B cell (primary cell): ENCODE measurements around the gene HNRNPH1. TPM values are rescaled to one million over a fixed set of nuclear protein-coding genes. Genes with fewer than 3 reads are reported as not detected.
"Not testable (repeated sequence)": the region's sequence is repeated elsewhere in the genome, so short reads cannot be mapped to it uniquely, and the experiment has no call there.

ENCODE experiments used
- ATAC-seq: fragments of 200-7000 bp; cut with Tn5 transposase; one replicate; pipeline ENCODE4 v1.10.0; 2021; ENCODE audit warnings: low read depth, mild to moderate bottlenecking, moderate number of reproducible peaks, moderate library complexity
- CTCF ChIA-PET: fragments of 350-600 bp; sonication (Branson Sonifier 250); formaldehyde crosslinking; loops from one replicate; lab custom pipeline; 2021; ENCODE audit warnings: antibody characterized with exemption, inconsistent platforms; lab: Charles Lee
- POLR2A ChIA-PET: fragments of 350-600 bp; sonication (Branson Sonifier 250); formaldehyde crosslinking; loops from one replicate; lab custom pipeline; 2021; ENCODE audit warnings: antibody characterized with exemption; lab: Charles Lee
- DNase-seq: peaks from one replicate; pipeline ENCODE4 v3.0.0; 2013
- H2AFZ ChIP-seq: 2 replicates; pipeline ENCODE4 v1.6.1; 2012; ENCODE audit warnings: mild to moderate bottlenecking, low read depth, low read length; ENCODE audit not compliant: insufficient read depth, poor library complexity, severe bottlenecking
- H3K27ac ChIP-seq, 2 donors: 1 replicate in 1 of 2; 2 replicates in 1 of 2; pipeline ENCODE4 v1.5.1; 2012 to 2013; ENCODE audit warnings: low read length in 2 of 2, mild to moderate bottlenecking in 2 of 2, moderate library complexity in 1 of 2
- H3K27me3 ChIP-seq, 4 experiments: fragments of 200-600 bp in 1 of 4; sonication (generic) in 1 of 4; replicated peaks in 1 of 4; 1 replicate in 2 of 4; 2 replicates in 2 of 4; pipeline versions ENCODE4 v1.6.1 to v1.7.0; 2013 to 2016; ENCODE audit warnings: low read length in 3 of 4, mild to moderate bottlenecking in 2 of 4, mixed read lengths in 1 of 4, moderate library complexity in 1 of 4; ENCODE audit not compliant: insufficient read depth in 4 of 4, control insufficient read depth in 3 of 4; ENCODE audit errors: control extremely low read depth in 1 of 4
- H3K36me3 ChIP-seq, 2 experiments: replicated peaks in 1 of 2; 1 replicate in 1 of 2; 2 replicates in 1 of 2; pipeline versions ENCODE4 v1.6.1 to v1.7.1; 2013; ENCODE audit warnings: low read length in 1 of 2; ENCODE audit not compliant: insufficient read depth in 2 of 2, control insufficient read depth in 1 of 2; ENCODE audit errors: control extremely low read depth in 1 of 2, extremely low read depth in 1 of 2
- H3K4me1 ChIP-seq, 2 donors: fragments of 200-600 bp in 1 of 2; sonication (generic) in 1 of 2; 1 replicate in 1 of 2; 2 replicates in 1 of 2; pipeline versions ENCODE4 v1.5.1 to v1.6.1; 2013 to 2017; ENCODE audit warnings: low read length in 2 of 2; ENCODE audit not compliant: control insufficient read depth in 2 of 2, insufficient read depth in 2 of 2
- H3K4me2 ChIP-seq: replicated peaks from 2 replicates; pipeline ENCODE3; 2012; ENCODE audit warnings: mild to moderate bottlenecking, low read depth, low read length; ENCODE audit not compliant: poor library complexity, severe bottlenecking
- H3K4me3 ChIP-seq, 5 experiments: fragments of 200-600 bp in 1 of 5; sonication (generic) in 1 of 5; 1 replicate in 3 of 5; 2 replicates in 2 of 5; pipeline versions ENCODE4 v1.5.1 to v1.7.0; 2011 to 2016; ENCODE audit warnings: low read length in 4 of 5, mild to moderate bottlenecking in 4 of 5, low read depth in 2 of 5, control low read depth in 1 of 5, moderate library complexity in 1 of 5; ENCODE audit not compliant: insufficient read depth in 1 of 5; ENCODE audit errors: control extremely low read depth in 1 of 5, extremely low read depth in 1 of 5
- H3K79me2 ChIP-seq: fragments of 200-600 bp; sonication (generic); one replicate; pipeline ENCODE4 v1.6.0; 2016; ENCODE audit warnings: low read length; ENCODE audit not compliant: control insufficient read depth, insufficient read depth
- H3K9ac ChIP-seq: fragments of 200-600 bp; sonication (generic); 2 replicates; pipeline ENCODE4 v1.6.1; 2017; ENCODE audit warnings: mild to moderate bottlenecking, low read length, moderate library complexity
- H3K9me3 ChIP-seq, 3 donors: one replicate each; pipeline versions ENCODE4 v1.6.1 to v1.7.1; 2013; ENCODE audit warnings: low read length in 2 of 3; ENCODE audit not compliant: control insufficient read depth in 2 of 3, insufficient read depth in 1 of 3; ENCODE audit errors: control extremely low read depth in 1 of 3
- H4K20me1 ChIP-seq: 2 replicates; pipeline ENCODE4 v1.6.0; 2012; ENCODE audit warnings: mild to moderate bottlenecking, low read length; ENCODE audit not compliant: insufficient read depth, control insufficient read depth, poor library complexity, severe bottlenecking
- H3K27ac Mint-ChIP-seq: one replicate; pipeline ENCODE4 v1.8.0; 2021; ENCODE audit warnings: mixed read lengths
- H3K27me3 Mint-ChIP-seq: one replicate; pipeline ENCODE4 v1.8.0; 2021; ENCODE audit warnings: mixed read lengths
- H3K4me1 Mint-ChIP-seq: one replicate; pipeline ENCODE4 v1.8.0; 2021; ENCODE audit warnings: mixed read lengths
- H3K4me3 Mint-ChIP-seq: one replicate; pipeline ENCODE4 v1.8.0; 2021; ENCODE audit warnings: mixed read lengths
- H3K9me3 Mint-ChIP-seq: one replicate; pipeline ENCODE4 v1.8.0; 2022; ENCODE audit warnings: mixed read lengths; ENCODE audit not compliant: insufficient read depth
- EZH2 ChIP-seq: IDR thresholded peaks from 2 replicates; pipeline ENCODE4 v1.6.1; 2012; ENCODE audit warnings: borderline replicate concordance, low read depth, mild to moderate bottlenecking, moderate library complexity, low read length; ENCODE audit not compliant: insufficient read depth, poor library complexity, severe bottlenecking
- WGBS: methylation state at CpG from one replicate; pipeline ENCODE4 v1.1.5; 2013; ENCODE audit warnings: missing lambda C conversion rate; ENCODE audit not compliant: insufficient coverage; 5-methylcytosine and 5-hydroxymethylcytosine counted together
- intact Hi-C: fragments of 100-400 bp; cut with micrococcal nuclease; formaldehyde crosslinking; loops from one replicate; pipeline ENCODE4 v1.10.0; 2022
- polyA plus RNA-seq: library from polyadenylated mRNA; depleted of rRNA; stranded (reverse); fragments of >200 nt; gene quantifications from 2 replicates; pipeline ENCODE4 v1.2.3, GENCODE V29; 2012
- total RNA-seq, 2 donors: library from RNA; stranded (reverse); fragments of 120-200 nt in 1 of 2; gene quantifications; 1 replicate in 1 of 2; 2 replicates in 1 of 2; pipeline versions ENCODE4 v1.2.3 to v1.2.4, GENCODE V29; 2013 to 2022
- TF ChIP-seq, protein P1 (sequence below): fragments of 200-600 bp; IDR thresholded peaks from one replicate; pipeline ENCODE4 v1.8.0; 2022; ENCODE audit warnings: antibody characterized with exemption, mild to moderate bottlenecking

The HNRNPH1 gene
- total and polyA plus RNA-seq, 2 donors (not counting 1 experiment from before 2014, with no cell fraction given): 471 to 1,412 TPM

DNA sequence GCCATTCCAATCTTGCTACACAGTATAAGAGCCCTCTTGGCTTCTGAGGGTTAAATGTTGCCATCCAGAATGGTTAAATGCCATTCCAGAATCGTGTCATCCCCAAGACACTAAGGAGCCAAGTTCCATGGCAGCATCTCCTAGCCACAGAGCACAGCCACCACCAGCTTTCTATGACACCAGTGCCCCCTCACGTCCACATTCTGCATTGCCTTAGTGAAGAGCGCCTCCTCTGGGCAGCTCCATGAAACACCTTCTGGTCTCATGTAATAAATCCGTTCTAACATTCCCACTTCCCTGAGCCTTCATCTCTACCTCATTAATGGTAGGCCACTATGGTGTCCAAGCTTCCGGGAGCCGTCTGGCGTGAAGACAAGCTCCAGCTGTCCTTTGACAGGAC, 44.9 kb upstream of the HNRNPH1 start:
- Histone ChIP-seq H3K27ac (no peak overlapping the region), H4K20me1 (no peaks in the 10 kb centered on the region), H3K4me3 (no peak overlapping the region), H3K27me3 (no peaks in the 10 kb centered on the region), H3K4me1 (no peaks in the 10 kb centered on the region), H2AFZ (no peak overlapping the region), H3K9ac (no peak overlapping the region), H3K4me2 (no peak overlapping the region), H3K79me2 (no peaks in the 10 kb centered on the region), H3K9me3 (no peaks in the 10 kb centered on the region), H3K36me3 (no peaks in the 10 kb centered on the region)
- Mint-ChIP-seq H3K27ac (no peak overlapping the region), H3K4me1 (no peaks in the 10 kb centered on the region), H3K27me3 (no peaks in the 10 kb centered on the region), H3K4me3 (no peak overlapping the region), H3K9me3 (no peaks in the 10 kb centered on the region)
- CTCF ChIA-PET: interaction anchor here (1.1 to 1.7 kb wide), 4 partner anchors 10 to 501 kb away, joined by 3 to 6 read pairs (median 5); partner anchors contain the start of gene CBY3
- intact Hi-C loops: loop anchor here (5.0 kb wide), 1 partner anchor 501 kb away; no protein-coding TSS in a partner anchor
- POLR2A ChIA-PET: no interaction called here
- no peak for TF ChIP-seq EZH2
- TF ChIP-seq, protein P1, sequence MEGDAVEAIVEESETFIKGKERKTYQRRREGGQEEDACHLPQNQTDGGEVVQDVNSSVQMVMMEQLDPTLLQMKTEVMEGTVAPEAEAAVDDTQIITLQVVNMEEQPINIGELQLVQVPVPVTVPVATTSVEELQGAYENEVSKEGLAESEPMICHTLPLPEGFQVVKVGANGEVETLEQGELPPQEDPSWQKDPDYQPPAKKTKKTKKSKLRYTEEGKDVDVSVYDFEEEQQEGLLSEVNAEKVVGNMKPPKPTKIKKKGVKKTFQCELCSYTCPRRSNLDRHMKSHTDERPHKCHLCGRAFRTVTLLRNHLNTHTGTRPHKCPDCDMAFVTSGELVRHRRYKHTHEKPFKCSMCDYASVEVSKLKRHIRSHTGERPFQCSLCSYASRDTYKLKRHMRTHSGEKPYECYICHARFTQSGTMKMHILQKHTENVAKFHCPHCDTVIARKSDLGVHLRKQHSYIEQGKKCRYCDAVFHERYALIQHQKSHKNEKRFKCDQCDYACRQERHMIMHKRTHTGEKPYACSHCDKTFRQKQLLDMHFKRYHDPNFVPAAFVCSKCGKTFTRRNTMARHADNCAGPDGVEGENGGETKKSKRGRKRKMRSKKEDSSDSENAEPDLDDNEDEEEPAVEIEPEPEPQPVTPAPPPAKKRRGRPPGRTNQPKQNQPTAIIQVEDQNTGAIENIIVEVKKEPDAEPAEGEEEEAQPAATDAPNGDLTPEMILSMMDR: peak; percentile 58
- WGBS: 77% methylated on average over 7 of the region's 7 CpGs
- no peak for ATAC-seq
- peak; percentile 32 for DNase-seq

DNA sequence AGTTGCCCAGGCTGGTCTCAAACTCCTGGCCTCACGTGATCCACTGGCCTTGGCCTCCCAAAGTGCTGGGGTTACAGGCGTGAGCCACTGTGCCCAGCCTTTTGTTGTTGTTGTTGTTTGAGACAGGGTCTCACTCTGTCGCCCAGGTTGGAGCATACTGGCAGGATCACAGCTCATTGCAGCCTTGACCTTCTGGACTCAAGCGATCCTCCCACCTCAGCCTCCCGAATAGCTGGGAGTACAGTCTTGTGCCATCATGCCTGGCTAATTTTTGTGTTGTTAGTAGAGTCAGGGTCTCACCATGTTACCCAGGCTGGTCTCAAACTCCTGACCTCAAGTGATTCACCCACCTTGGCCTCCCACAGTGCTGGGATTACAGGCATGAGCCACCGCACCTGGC, 38.2 kb upstream of the HNRNPH1 start:
- H3K4me1 Mint-ChIP-seq, POLR2A ChIA-PET, H3K27ac ChIP-seq, H3K9me3 ChIP-seq, intact Hi-C loops, H3K4me3 ChIP-seq, H4K20me1 ChIP-seq, H3K27ac Mint-ChIP-seq, H3K4me1 ChIP-seq, DNase-seq, H3K4me2 ChIP-seq, ATAC-seq, H3K9me3 Mint-ChIP-seq, H2AFZ ChIP-seq, H3K27me3 ChIP-seq, H3K27me3 Mint-ChIP-seq, H3K79me2 ChIP-seq, H3K4me3 Mint-ChIP-seq, H3K9ac ChIP-seq, H3K36me3 ChIP-seq: not testable (repeated sequence)
- WGBS: 100% methylated on average over 4 of the region's 6 CpGs
- CTCF ChIA-PET: interaction anchor here (0.8 kb wide), 1 partner anchor 101 kb away, joined by 5 read pairs; no protein-coding TSS in a partner anchor

DNA sequence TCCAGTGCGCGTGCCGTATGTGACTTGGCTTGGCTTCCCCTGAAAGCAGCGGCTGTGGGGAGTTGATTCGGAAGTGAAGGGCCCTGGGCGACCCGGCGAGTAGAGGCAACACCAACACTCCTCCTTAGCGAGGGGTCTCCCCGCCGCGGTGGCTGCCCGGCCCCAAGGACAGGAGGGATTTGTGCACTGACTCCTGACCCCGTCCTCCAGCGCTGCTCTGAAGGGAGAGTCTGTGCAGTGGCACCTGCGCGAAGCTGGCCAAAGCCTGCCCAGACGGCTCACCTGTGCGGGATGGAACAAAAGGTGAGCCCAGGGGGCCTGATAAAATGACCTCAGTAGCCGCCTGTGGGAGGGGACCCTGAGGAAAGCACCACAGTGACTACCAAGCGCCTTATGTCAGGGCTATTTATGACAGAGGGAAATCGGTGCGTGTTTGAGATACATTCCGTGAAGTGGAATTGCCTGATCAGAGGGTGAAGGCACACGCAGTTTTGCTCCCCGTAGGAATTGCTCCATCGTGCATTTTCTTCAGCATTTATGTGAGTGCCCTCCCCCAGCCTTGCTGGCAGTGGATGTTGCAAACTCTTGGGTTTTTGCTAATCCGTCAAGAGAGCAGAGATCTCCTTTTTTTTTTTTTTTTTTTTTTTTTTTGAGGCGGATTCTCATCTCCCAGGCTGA, 34.8 kb upstream of the HNRNPH1 start:
- ATAC-seq (peak; percentile 61), DNase-seq (peak; percentile 62)
- intact Hi-C loops, H3K9me3 Mint-ChIP-seq, H3K9me3 ChIP-seq, H3K4me1 ChIP-seq, H3K27ac Mint-ChIP-seq, CTCF ChIA-PET, H4K20me1 ChIP-seq, H3K36me3 ChIP-seq, H3K79me2 ChIP-seq, H3K27me3 ChIP-seq, H3K4me1 Mint-ChIP-seq, H3K27me3 Mint-ChIP-seq, POLR2A ChIA-PET, H3K27ac ChIP-seq: not testable (repeated sequence)
- H3K9ac ChIP-seq: peak overlapping the region; percentile 52
- H3K4me2 ChIP-seq: peak overlapping the region; percentile 71
- H3K4me3 Mint-ChIP-seq: peak overlapping the region; percentile 81
- H3K4me3 ChIP-seq: peak overlapping the region in 4 of 5 experiments; percentile 26 to 45 (median 36)
- H2AFZ ChIP-seq: peak overlapping the region; percentile 65
- WGBS: 9% methylated on average over 9 of the region's 29 CpGs
